GM12873 (cell line): ENCODE measurements around the gene UBXN11.

Source experiments
- TF ChIP-seq, protein P1 (sequence below): IDR thresholded peaks from 2 replicates; pipeline ENCODE4 v1.5.1; 2012; ENCODE audit warnings: low read depth, mild to moderate bottlenecking, moderate library complexity, low read length, control low read depth; ENCODE audit not compliant: insufficient read depth; ENCODE audit errors: missing control alignments

The UBXN11 gene

DNA sequence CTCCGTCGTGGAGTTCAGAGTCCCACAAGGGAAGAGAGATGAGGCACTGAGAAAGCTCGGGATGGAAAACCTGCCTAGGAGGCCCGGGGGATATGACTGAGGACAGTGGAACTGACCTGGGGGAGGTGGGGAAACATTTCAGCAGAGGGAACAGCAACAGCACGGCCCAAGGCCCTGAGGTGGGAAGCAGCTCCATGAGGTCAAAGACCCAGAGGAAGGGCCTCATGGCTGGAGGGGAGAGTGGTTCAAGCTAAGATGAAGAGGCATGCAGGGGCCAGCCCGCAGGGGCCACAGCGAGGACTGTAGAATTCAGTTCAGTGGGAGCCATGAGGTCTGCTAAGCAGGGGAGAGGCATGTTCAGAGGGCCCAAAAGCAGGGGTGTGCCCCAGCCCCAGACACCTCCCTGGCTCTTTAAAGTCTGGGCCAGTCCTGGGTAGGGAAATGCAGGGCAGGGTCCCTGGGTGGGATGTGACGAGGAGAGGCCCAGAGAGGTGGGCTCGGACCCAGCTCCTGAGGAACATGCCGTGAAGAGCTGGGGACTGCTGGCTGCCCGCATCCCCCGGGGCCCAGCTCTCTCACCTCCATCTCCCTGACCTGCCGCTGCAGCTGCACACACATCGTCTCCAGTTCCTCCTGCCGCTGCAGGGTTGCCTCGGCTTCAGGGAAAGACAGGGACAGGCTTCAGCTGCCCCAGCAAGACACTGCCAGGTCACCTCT is 9.9 kb downstream of the UBXN11 start:
- TF ChIP-seq, protein P1, sequence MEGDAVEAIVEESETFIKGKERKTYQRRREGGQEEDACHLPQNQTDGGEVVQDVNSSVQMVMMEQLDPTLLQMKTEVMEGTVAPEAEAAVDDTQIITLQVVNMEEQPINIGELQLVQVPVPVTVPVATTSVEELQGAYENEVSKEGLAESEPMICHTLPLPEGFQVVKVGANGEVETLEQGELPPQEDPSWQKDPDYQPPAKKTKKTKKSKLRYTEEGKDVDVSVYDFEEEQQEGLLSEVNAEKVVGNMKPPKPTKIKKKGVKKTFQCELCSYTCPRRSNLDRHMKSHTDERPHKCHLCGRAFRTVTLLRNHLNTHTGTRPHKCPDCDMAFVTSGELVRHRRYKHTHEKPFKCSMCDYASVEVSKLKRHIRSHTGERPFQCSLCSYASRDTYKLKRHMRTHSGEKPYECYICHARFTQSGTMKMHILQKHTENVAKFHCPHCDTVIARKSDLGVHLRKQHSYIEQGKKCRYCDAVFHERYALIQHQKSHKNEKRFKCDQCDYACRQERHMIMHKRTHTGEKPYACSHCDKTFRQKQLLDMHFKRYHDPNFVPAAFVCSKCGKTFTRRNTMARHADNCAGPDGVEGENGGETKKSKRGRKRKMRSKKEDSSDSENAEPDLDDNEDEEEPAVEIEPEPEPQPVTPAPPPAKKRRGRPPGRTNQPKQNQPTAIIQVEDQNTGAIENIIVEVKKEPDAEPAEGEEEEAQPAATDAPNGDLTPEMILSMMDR = no peak

DNA sequence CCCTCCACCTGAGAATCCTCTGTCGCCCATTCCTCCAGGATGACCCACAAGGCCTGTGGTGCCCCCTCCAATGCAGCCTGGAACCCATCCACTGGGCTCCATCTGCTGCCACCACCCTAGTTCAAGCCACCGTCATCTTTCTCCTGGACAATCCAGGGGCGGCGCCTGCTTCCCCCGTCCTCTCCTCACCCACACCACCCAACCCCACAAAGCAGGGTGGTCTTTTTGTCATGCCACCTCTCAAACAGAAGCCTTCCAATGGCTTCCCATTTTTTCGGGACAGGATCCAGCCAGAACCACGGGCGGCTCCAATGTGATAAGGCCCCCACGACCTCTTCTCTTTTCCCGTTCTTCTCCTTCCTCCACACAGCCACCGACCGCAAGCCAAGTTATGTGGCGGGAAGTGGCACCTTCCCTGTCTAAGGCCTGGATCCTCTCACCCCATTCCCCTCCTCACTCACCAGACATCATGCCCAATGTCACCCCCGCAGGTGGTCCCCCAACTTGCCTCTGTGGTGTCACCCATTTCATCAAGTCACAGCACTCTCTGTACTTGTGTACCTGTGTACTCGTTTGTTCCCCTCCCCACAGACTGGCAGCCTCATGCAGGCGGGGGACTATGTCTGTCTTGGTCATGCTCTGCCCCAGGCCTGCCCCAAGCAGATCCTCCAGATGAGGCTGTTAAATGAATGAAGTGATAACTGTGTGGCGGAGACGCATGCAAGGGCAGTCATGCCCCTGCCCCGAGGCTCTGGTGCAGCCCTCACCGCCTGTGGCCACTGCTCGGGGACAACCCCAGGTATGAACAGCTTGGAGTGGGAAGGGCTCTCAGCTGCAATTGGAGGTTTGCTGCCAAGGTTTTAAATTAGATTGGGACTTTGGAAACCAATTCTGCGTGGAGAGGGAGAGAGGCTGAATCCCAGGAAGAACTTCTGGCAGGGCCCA is 11.0 kb downstream of the UBXN11 start:
- TF ChIP-seq, protein P1 = no peak

DNA sequence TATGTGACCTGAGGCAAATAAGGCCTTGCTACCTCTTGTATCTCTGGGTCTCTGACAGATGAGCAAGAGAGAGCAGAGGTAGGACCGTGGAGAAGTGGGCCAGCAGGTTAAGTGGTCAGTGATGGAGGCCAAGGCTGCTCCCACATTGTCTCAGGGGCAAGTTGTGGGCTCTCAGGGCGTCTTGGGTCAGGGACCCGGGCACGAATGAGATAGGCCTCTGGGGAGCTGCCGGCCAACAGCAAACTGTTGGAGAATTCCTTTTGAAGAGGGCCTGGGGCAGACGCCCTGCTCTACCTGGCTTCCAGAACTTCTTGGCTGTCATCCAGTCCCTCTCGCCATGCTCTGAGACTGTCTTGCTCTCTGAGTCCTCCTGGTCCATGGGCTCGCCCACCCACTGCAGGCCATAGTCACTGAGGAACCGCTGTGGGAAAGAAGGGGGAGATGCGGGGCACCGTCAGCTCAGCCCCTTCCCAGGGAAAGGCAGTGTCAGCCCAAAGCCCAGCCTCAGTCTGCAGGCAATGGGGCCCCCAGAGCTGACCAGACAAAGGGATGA is 12.4 kb downstream of the UBXN11 start:
- TF ChIP-seq, protein P1 = no peak

DNA sequence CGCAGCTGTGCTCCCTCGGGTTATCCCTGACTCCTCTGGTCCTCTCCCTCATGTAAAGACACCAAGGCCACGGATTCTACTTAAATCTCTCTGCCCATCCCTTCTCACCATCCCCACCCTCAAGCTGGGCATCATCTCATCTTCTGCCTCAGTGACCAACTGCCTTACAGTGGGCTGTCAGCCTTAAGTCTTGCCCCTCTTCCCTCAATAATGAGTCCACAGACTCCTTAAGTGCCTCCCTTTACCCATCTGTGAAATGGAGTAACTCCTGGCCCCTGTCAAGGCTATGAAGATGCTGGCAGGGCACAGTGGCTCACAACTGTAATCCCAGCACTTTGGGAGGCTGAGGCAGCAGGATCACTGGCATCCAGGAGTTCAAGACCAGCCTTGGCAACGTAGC is 14.5 kb downstream of the UBXN11 start:
- TF ChIP-seq, protein P1 = no peak

DNA sequence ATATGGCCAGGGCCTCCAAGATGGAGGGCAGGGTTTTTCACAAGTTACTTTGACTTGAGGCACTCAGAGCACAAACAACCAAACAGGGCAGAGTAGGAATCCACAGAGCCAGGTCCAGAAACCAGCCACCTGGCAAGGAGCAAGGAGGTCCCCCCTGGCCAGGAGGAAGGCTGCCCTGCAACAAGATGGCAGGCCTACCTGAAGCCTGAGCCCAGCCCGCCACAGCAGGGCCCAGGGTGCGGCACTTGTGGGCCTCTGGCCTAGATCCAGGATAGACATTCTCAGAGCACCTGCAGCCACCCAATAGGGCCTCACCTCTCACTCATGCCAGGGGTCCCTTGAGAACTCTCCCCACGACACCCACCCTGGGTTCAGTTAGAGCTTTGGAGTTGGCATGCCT is 15.0 kb downstream of the UBXN11 start:
- TF ChIP-seq, protein P1 = no peak

DNA sequence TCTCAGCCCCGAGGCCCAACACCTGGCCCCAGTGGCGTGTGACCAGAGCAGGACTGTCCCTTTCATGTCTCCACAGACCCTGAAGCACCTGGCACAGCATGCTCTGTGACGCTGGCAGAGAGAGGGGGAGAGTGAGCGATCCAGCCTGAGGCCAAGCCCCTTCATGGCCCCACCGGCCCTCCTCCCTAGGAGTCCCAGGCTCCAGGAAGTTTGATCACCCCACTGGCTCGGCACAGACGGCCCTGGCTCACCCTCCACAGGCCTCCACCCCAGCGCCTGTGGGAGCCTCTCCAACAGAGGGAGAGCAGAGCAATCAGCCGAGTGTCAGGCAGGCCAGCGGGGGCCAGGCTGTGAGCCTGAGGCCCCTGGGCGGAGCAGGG is 15.6 kb downstream of the UBXN11 start:
- TF ChIP-seq, protein P1 = no peak
